Colonic mucosa (tissue), 4 donors: Measurements from ENCODE around the gene PRKCA. TPM values are rescaled to one million over a fixed set of nuclear protein-coding genes. Genes with fewer than 3 reads are reported as not detected.
"Not testable (repeated sequence)": the region's sequence is repeated elsewhere in the genome, so short reads cannot be mapped to it uniquely, and the experiment has no call there.

ENCODE experiments used
- DNase-seq: peaks from one replicate; pipeline ENCODE4 v3.0.0-alpha.2; 2020
- H3K27ac ChIP-seq: fragments of 200-600 bp; one replicate; pipeline ENCODE4 v1.8.0; 2021
- H3K27me3 ChIP-seq: fragments of 200-600 bp; one replicate; pipeline ENCODE4 v1.8.0; 2021
- H3K36me3 ChIP-seq: fragments of 200-600 bp; one replicate; pipeline ENCODE4 v1.8.0; 2021
- H3K4me1 ChIP-seq: fragments of 200-600 bp; one replicate; pipeline ENCODE4 v1.8.0; 2021; ENCODE audit warnings: mild to moderate bottlenecking
- H3K4me3 ChIP-seq: fragments of 200-600 bp; one replicate; pipeline ENCODE4 v1.8.0; 2021
- H3K9ac ChIP-seq, 2 donors: one replicate each; pipeline ENCODE4 v1.7.0; 2013; ENCODE audit warnings: control low read depth in 2 of 2, low read depth in 2 of 2, low read length in 2 of 2
- H3K9me3 ChIP-seq: fragments of 200-600 bp; one replicate; pipeline ENCODE4 v1.8.0; 2021
- CTCF ChIP-seq: fragments of 200-600 bp; IDR thresholded peaks from one replicate; pipeline ENCODE4 v1.8.0; 2022; ENCODE audit warnings: antibody characterized with exemption, mild to moderate bottlenecking
- intact Hi-C: fragments of 100-400 bp; cut with DNase I; formaldehyde crosslinking; loops from one replicate; pipeline ENCODE4 v1.14.1; 2022
- total RNA-seq, 2 donors: library from RNA; stranded (reverse); fragmentation: NEBNext Ultra II Directional in 1 of 2; extraction: Animal tissue kit (Norgen Biotek cat#: 25700) in 1 of 2; gene quantifications; one replicate each; pipeline ENCODE4 v1.2.1, GENCODE V29; 2021
- donor health status: healthy.
- donor health status: DM: no; HTN: no; CAD: no.
- donor health status: DM: no; HTN: no; CAD: no.

PRKCA gene
- total RNA-seq, 2 donors from 2014 or later = 40.0 to 41.8 TPM

- H3K9me3 ChIP-seq = no peaks in the 10 kb centered on the region
- H3K27me3 ChIP-seq = no peaks in the 10 kb centered on the region
- H3K4me1 ChIP-seq = peaks cover 8% of the 10 kb centered on the region
- DNase-seq = no peak
- H3K4me3 ChIP-seq = no peak overlapping the region
- intact Hi-C loops = no loop called here
- H3K27ac ChIP-seq = no peak overlapping the region
- TF ChIP-seq CTCF = no peak
- no peaks in the 10 kb centered on the region for H3K36me3 ChIP-seq
- H3K9ac ChIP-seq = no peak overlapping the region
Observed at GRCh38 chr17:66354472-66354871, 52.1 kb downstream of the PRKCA start.

GRCh38 chr17:66354981-66355380 is 52.6 kb downstream of the PRKCA start:
- H3K36me3 ChIP-seq = no peaks in the 10 kb centered on the region
- no peaks in the 10 kb centered on the region for H3K9me3 ChIP-seq
- no peak overlapping the region for H3K4me3 ChIP-seq
- intact Hi-C loops = no loop called here
- H3K4me1 ChIP-seq = peaks cover 8% of the 10 kb centered on the region
- no peak for TF ChIP-seq CTCF
- no peak overlapping the region for H3K27ac ChIP-seq
- no peaks in the 10 kb centered on the region for H3K27me3 ChIP-seq
- DNase-seq = no peak
- no peak overlapping the region for H3K9ac ChIP-seq

DNA sequence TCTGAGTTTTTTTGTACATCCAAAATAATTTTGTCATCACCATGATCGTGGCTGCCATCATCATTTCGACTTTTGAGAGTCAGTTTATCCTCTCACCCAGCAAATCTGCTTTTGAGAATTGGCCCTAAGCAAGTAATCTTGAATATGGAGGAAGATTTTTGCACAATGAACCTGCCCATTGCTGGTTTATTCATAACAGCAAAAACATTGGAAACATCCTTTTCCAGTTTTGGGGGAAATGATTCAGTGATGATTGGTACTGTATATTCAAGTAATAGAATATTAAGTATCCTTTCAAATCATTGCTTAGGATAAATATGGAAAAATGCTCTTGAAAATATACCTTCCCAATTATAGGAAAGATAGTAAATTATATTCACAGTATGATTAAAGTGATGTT is 53.1 kb downstream of the PRKCA start:
- no peak overlapping the region for H3K27ac ChIP-seq
- no peak for TF ChIP-seq CTCF
- H3K4me3 ChIP-seq = no peak overlapping the region
- intact Hi-C loops = no loop called here
- H3K9me3 ChIP-seq = no peaks in the 10 kb centered on the region
- peaks cover 6% of the 10 kb centered on the region for H3K4me1 ChIP-seq
- no peak for DNase-seq
- no peak overlapping the region for H3K9ac ChIP-seq
- H3K27me3 ChIP-seq = no peaks in the 10 kb centered on the region
- H3K36me3 ChIP-seq = no peaks in the 10 kb centered on the region

DNA sequence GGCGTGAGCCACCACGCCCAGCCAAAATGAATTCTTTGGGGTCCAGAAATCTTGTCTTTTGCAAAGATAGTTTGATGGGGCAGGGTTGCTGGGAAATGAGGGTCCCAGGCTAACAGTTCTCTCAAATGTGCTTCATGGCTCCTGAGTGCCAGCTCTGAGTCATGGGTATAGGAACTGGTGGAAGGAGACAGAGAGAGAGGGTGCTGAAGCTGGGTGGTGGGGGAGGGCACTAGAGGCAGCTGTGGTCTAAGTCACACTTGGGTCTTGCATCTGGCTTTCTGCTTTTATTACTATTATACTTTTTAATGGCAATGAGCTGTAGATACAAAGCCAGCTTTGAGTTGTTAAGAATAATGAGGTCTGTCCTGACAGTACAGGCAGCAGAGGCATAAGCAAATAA is 54.6 kb downstream of the PRKCA start:
- Histone ChIP-seq H3K27me3 (no peaks in the 10 kb centered on the region), H3K4me3 (no peak overlapping the region), H3K27ac (no peak overlapping the region), H3K9ac (no peak overlapping the region), H3K36me3 (no peaks in the 10 kb centered on the region), H3K9me3 (no peaks in the 10 kb centered on the region), H3K4me1 (peaks cover 2% of the 10 kb centered on the region)
- TF ChIP-seq CTCF = no peak
- intact Hi-C loops = no loop called here
- DNase-seq = no peak

- Histone ChIP-seq H3K9ac (no peak overlapping the region), H3K36me3 (no peaks in the 10 kb centered on the region), H3K27me3 (no peaks in the 10 kb centered on the region), H3K9me3 (no peaks in the 10 kb centered on the region), H3K4me1 (no peaks in the 10 kb centered on the region), H3K4me3 (no peak overlapping the region), H3K27ac (no peak overlapping the region)
- TF ChIP-seq CTCF = no peak
- no peak for DNase-seq
- intact Hi-C loops = no loop called here
Observed at GRCh38 chr17:66359351-66359750, 56.9 kb downstream of the PRKCA start.

DNA sequence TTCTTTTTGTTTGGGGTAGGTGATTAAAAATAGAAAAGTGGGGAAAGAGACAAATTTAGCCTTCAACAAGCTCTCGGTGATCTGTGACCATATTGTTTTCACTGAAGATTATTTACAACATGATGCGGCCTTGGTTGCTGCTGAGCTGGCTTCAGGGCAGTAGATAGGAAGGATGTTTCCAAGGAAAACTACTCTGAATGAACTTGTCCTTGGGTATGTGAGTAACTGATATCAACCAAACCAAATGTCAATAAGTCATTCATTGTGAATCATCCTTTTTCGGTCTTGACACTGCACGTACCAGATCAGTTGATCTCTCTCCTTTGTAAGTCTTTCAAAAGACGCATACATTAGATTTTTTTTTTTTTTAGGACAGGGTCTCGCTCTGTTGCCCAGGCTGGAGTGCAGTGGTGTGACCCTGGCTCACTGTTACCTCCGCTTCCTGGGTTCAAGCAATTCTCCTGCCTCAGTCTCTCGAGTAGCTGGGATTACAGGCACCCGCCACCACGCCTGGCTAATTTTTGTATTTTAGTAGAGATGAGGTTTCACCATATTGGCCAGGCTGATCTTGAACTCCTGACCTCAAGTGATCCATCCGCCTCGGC is 58.6 kb downstream of the PRKCA start:
- H3K27me3 ChIP-seq, H3K36me3 ChIP-seq, H3K4me1 ChIP-seq, DNase-seq, H3K9ac ChIP-seq, H3K4me3 ChIP-seq, H3K27ac ChIP-seq, intact Hi-C loops, H3K9me3 ChIP-seq: not testable (repeated sequence)
